ENCODE data around the gene TOPAZ1.

GRCh38 chr3:44210967-44211366 lies 30.7 kb upstream of the TOPAZ1 start:
- TF ChIP-seq POLR2AphosphoS5 (IDR thresholded peaks at IDR 0.05) = no peak
- TF ChIP-seq POLR2A (IDR thresholded peaks at IDR 0.05) = no peak
- no peak for TF ChIP-seq CTCF (IDR thresholded peaks at IDR 0.05)
